Measurements from ENCODE around the gene ORMDL2. TPM values are rescaled to one million over a fixed set of nuclear protein-coding genes. Genes with fewer than 3 reads are reported as not detected.
"Not testable (repeated sequence)": the region's sequence is repeated elsewhere in the genome, so short reads cannot be mapped to it uniquely, and the experiment has no call there.

The ORMDL2 gene
- total RNA-seq, 2 donors from 2014 or later: 21.4 to 24.0 TPM

GRCh38 chr12:55823419-55823818 lies 5.6 kb downstream of the ORMDL2 start:
- intact Hi-C loops (cut with DNase I): no loop called here
- ATAC-seq: no peak

GRCh38 chr12:55824726-55825125 lies 6.9 kb downstream of the ORMDL2 start:
- intact Hi-C loops (cut with DNase I): no loop called here
- ATAC-seq (no peak), DNase-seq (no peak)

More at GRCh38 chr12:55823419-55823818, 5.6 kb downstream of the ORMDL2 start:
- DNase-seq: no peak

GRCh38 chr12:55827806-55828205 lies 10.0 kb downstream of the ORMDL2 start:
- no peak for ATAC-seq
- intact Hi-C loops (cut with DNase I): no loop called here

GRCh38 chr12:55828357-55828756 lies 10.5 kb downstream of the ORMDL2 start:
- no peak for ATAC-seq
- intact Hi-C loops (cut with DNase I): no loop called here
- no peak for DNase-seq

More at GRCh38 chr12:55827806-55828205, 10.0 kb downstream of the ORMDL2 start:
- DNase-seq: no peak

- ATAC-seq: peak; percentile 20 to 50
- intact Hi-C loops (cut with DNase I): loop anchor here in 1 of 2 donors (2.0 to 5.0 kb wide), 2 partner anchors 17 to 97 kb away; partner anchors contain the start of gene PYM1
- peak; percentile 66 for DNase-seq
Measured at GRCh38 chr12:55829967-55830600, 12.2 kb downstream of the ORMDL2 start.

GRCh38 chr12:55830601-55831446 lies 13.0 kb downstream of the ORMDL2 start:
- DNase-seq (peak; percentile 81), ATAC-seq (peak; percentile 58)
- intact Hi-C loops (cut with DNase I): loop anchor here in 1 of 2 donors (2.0 to 5.0 kb wide), 2 partner anchors 16 to 96 kb away; partner anchors contain the start of gene PYM1

GRCh38 chr12:55831447-55831815 lies 13.6 kb downstream of the ORMDL2 start:
- intact Hi-C loops (cut with DNase I): loop anchor here in 1 of 2 donors (2.0 to 5.0 kb wide), 2 partner anchors 15 to 96 kb away; partner anchors contain the start of gene PYM1

GRCh38 chr12:55833056-55833455 lies 15.2 kb downstream of the ORMDL2 start:
- DNase-seq (no peak), ATAC-seq (no peak)
- intact Hi-C loops (cut with DNase I): loop anchor here in 1 of 2 donors (5.0 kb wide), 1 partner anchor 94 kb away; the partner anchor contains the start of gene PYM1

More at GRCh38 chr12:55831447-55831815, 13.6 kb downstream of the ORMDL2 start:
- DNase-seq (no peak), ATAC-seq (no peak)

GRCh38 chr12:55834400-55834799 lies 16.6 kb downstream of the ORMDL2 start:
- ATAC-seq, DNase-seq: not testable (repeated sequence)
- intact Hi-C loops (cut with DNase I): loop anchor here in 1 of 2 donors (5.0 kb wide), 1 partner anchor 93 kb away; the partner anchor contains the start of gene PYM1

- intact Hi-C loops (cut with DNase I): no loop called here
- no peak for ATAC-seq
- DNase-seq: no peak
Measured at GRCh38 chr12:55838361-55838760, 20.5 kb downstream of the ORMDL2 start.

GRCh38 chr12:55839345-55840140 lies 21.7 kb downstream of the ORMDL2 start:
- DNase-seq (no peak), ATAC-seq (no peak)
- intact Hi-C loops (cut with DNase I): no loop called here

GRCh38 chr12:55840581-55841351 lies 22.9 kb downstream of the ORMDL2 start:
- ATAC-seq (no peak), DNase-seq (no peak)
- intact Hi-C loops (cut with DNase I): no loop called here

- DNase-seq (no peak), ATAC-seq (peak; percentile 62 to 72)
- intact Hi-C loops (cut with DNase I): no loop called here
Measured at GRCh38 chr12:55842681-55843429, 25.0 kb downstream of the ORMDL2 start, which contains the start of gene MMP19. Gene MMP19, minus strand, starts transcription at chr12:55842936. Its CDS starts 106 bp downstream, at chr12:55842830.

- intact Hi-C loops (cut with DNase I): no loop called here
- ATAC-seq (no peak), DNase-seq (no peak)
Measured at GRCh38 chr12:55843431-55843830, 25.6 kb downstream of the ORMDL2 start.

- intact Hi-C loops (cut with DNase I): no loop called here
- ATAC-seq (no peak), DNase-seq (no peak)
Measured at GRCh38 chr12:55844961-55845360, 27.1 kb downstream of the ORMDL2 start.

- intact Hi-C loops (cut with DNase I): no loop called here
- no peak for ATAC-seq
- no peak for DNase-seq
Measured at GRCh38 chr12:55845361-55845760, 27.5 kb downstream of the ORMDL2 start.

- ATAC-seq (no peak), DNase-seq (no peak)
- intact Hi-C loops (cut with DNase I): loop anchor here in 1 of 2 donors (2.0 kb wide), 1 partner anchor 15 kb away; no protein-coding TSS in a partner anchor
Measured at GRCh38 chr12:55845785-55846496, 28.1 kb downstream of the ORMDL2 start.

Measured in left cardiac atrium (tissue), 4 donors.